Fibroblast of skin of abdomen (primary cell): Measurements from ENCODE around the gene CNGA3. TPM values are rescaled to one million over a fixed set of nuclear protein-coding genes. Genes with fewer than 3 reads are reported as not detected.
"Not testable (repeated sequence)": the region's sequence is repeated elsewhere in the genome, so short reads cannot be mapped to it uniquely, and the experiment has no call there.

Experiments
- DNase-seq: peaks from one replicate; pipeline ENCODE4 v3.0.0-alpha.2; 2013
- polyA plus RNA-seq, 2 experiments: library from polyadenylated mRNA; unstranded; fragments of 120-200 nt; gene quantifications; one replicate each; pipeline ENCODE4 v1.2.1, GENCODE V29; 2013; ENCODE audit not compliant: insufficient read length in 2 of 2

CNGA3 gene
- not detected for polyA plus RNA-seq (2013, experiment 1 of 2; ENCODE audit: insufficient read length)
- polyA plus RNA-seq (2013, experiment 2 of 2; ENCODE audit: insufficient read length), result not detected

GRCh38 chr2:98346311-98347236 is at the start of gene CNGA3:
CNGA3 (plus strand) TSS chr2:98346456; CDS start chr2:98369976, 23,520 bp downstream.
- peak; percentile 16 for DNase-seq

GRCh38 chr2:98297817-98298682 is 48.2 kb upstream of the CNGA3 start:
- DNase-seq, result no peak

- DNase-seq, result no peak
These were observed 47.5 kb upstream of the CNGA3 start for GRCh38 chr2:98298683-98299164.

GRCh38 chr2:98299211-98299905 is 46.9 kb upstream of the CNGA3 start:
- no peak for DNase-seq

- no peak for DNase-seq
These were observed 45.9 kb upstream of the CNGA3 start for GRCh38 chr2:98300141-98300874.

- no peak for DNase-seq
These were observed 44.8 kb upstream of the CNGA3 start for GRCh38 chr2:98301469-98301868.

- not testable (repeated sequence) for DNase-seq
These were observed 39.0 kb upstream of the CNGA3 start for GRCh38 chr2:98307131-98307696.

GRCh38 chr2:98308068-98308467 is 38.2 kb upstream of the CNGA3 start:
- peak; percentile 25 for DNase-seq

- DNase-seq, result no peak
These were observed 37.7 kb upstream of the CNGA3 start for GRCh38 chr2:98308532-98308931.

- DNase-seq, result no peak
These were observed 36.7 kb upstream of the CNGA3 start for GRCh38 chr2:98309580-98309979.

- no peak for DNase-seq
These were observed 36.2 kb upstream of the CNGA3 start for GRCh38 chr2:98310010-98310409.

GRCh38 chr2:98311090-98311489 is 35.2 kb upstream of the CNGA3 start:
- no peak for DNase-seq

GRCh38 chr2:98311771-98312545 is 34.3 kb upstream of the CNGA3 start:
- DNase-seq, result no peak

GRCh38 chr2:98313492-98314250 is 32.6 kb upstream of the CNGA3 start:
- DNase-seq, result no peak

- DNase-seq, result no peak
These were observed 32.0 kb upstream of the CNGA3 start for GRCh38 chr2:98314251-98314650.

GRCh38 chr2:98315957-98316356 is 30.3 kb upstream of the CNGA3 start:
- no peak for DNase-seq

GRCh38 chr2:98317214-98317613 is 29.0 kb upstream of the CNGA3 start:
- DNase-seq, result no peak

- not testable (repeated sequence) for DNase-seq
These were observed 26.1 kb upstream of the CNGA3 start for GRCh38 chr2:98320171-98320570.

- peak; percentile 11 for DNase-seq
These were observed 22.1 kb upstream of the CNGA3 start for GRCh38 chr2:98324181-98324580.

GRCh38 chr2:98327776-98328175 is 18.5 kb upstream of the CNGA3 start:
- DNase-seq, result no peak
